ENCODE data around the gene ULK4. TPM values are rescaled to one million over a fixed set of nuclear protein-coding genes. Genes with fewer than 3 reads are reported as not detected.
"Not testable (repeated sequence)": the region's sequence is repeated elsewhere in the genome, so short reads cannot be mapped to it uniquely, and the experiment has no call there.

ULK4 gene
- total RNA-seq, 1 experiment from 2014 or later: 14.3 TPM

- Histone ChIP-seq H3K9me3 (ENCODE audit: control insufficient read depth, insufficient read depth, low read depth, low read length) (no peaks in the 10 kb centered on the region), H3K27ac (ENCODE audit: low read length) (no peak overlapping the region), H3K27me3 (ENCODE audit: control insufficient read depth, insufficient read depth, low read length) (no peaks in the 10 kb centered on the region), H3K4me3 (ENCODE audit: low read depth in 2 of 2, low read length in 2 of 2) (no peak overlapping the region), H3K36me3 (ENCODE audit: control insufficient read depth, insufficient read depth, low read length) (no peaks in the 10 kb centered on the region), H3K4me1 (ENCODE audit: control insufficient read depth, insufficient read depth, low read length) (no peaks in the 10 kb centered on the region)
- ChIA-PET CTCF (no interaction called here), POLR2A (no interaction called here)
- no peak for ATAC-seq
- no TSS peak for BruUV-seq (replicated peaks)
- in situ Hi-C loops (cut with HindIII; ENCODE audit: low pct_unique_long_range_greater_than_20kb, low sequenced_read_pairs) (no loop called here), intact Hi-C loops (cut with micrococcal nuclease; ENCODE audit: unreplicated experiment) (no loop called here)
- TF ChIP-seq SIN3A (IDR thresholded peaks at IDR 0.05; ENCODE audit: borderline replicate concordance, insufficient read depth, low read depth, low read length) (no peak), CTCF (IDR thresholded peaks at IDR 0.05) (no peak), REST (IDR thresholded peaks at IDR 0.05; ENCODE audit: insufficient read depth in 1 of 2, low read depth in 2 of 2, low read length in 1 of 2) (no peak), TCF7L2 (IDR thresholded peaks at IDR 0.05; ENCODE audit: low read depth, low read length) (no peak)
- DNase-seq (ENCODE audit: low read depth, low spot score): no peak
Measured at GRCh38 chr3:41404582-41404981, 557.3 kb downstream of the ULK4 start.

GRCh38 chr3:41394896-41395295, 567.0 kb downstream of the ULK4 start:
- CTCF ChIA-PET: no interaction called here
- TF ChIP-seq TCF7L2 (IDR thresholded peaks at IDR 0.05; ENCODE audit: low read depth, low read length) (no peak), REST (IDR thresholded peaks at IDR 0.05; ENCODE audit: insufficient read depth in 1 of 2, low read depth in 2 of 2, low read length in 1 of 2) (no peak), SIN3A (IDR thresholded peaks at IDR 0.05; ENCODE audit: borderline replicate concordance, insufficient read depth, low read depth, low read length) (no peak), POLR2AphosphoS5 (IDR thresholded peaks at IDR 0.05; ENCODE audit: low read depth, low read length) (no peak), CTCF (IDR thresholded peaks at IDR 0.05) (no peak)
- intact Hi-C loops (cut with micrococcal nuclease; ENCODE audit: unreplicated experiment): no loop called here
- Histone ChIP-seq H3K9me3 (ENCODE audit: control insufficient read depth, insufficient read depth, low read depth, low read length) (no peaks in the 10 kb centered on the region), H3K27ac (ENCODE audit: low read length) (no peak overlapping the region), H3K27me3 (ENCODE audit: control insufficient read depth, insufficient read depth, low read length) (no peaks in the 10 kb centered on the region), H3K36me3 (ENCODE audit: control insufficient read depth, insufficient read depth, low read length) (no peaks in the 10 kb centered on the region), H3K4me1 (ENCODE audit: control insufficient read depth, insufficient read depth, low read length) (no peaks in the 10 kb centered on the region), H3K4me3 (ENCODE audit: low read depth in 2 of 2, low read length in 2 of 2) (no peak overlapping the region)
- in situ Hi-C loops (cut with HindIII; ENCODE audit: low pct_unique_long_range_greater_than_20kb, low sequenced_read_pairs): no loop called here
- BruUV-seq (replicated peaks): no TSS peak
- ATAC-seq: no peak
- POLR2A ChIA-PET: no interaction called here
- DNase-seq (ENCODE audit: low read depth, low spot score): no peak

- H3K4me3 ChIP-seq (ENCODE audit: low read depth in 2 of 2, low read length in 2 of 2); H3K27me3 ChIP-seq (ENCODE audit: control insufficient read depth, insufficient read depth, low read length); H3K27ac ChIP-seq (ENCODE audit: low read length); CTCF ChIA-PET; DNase-seq (ENCODE audit: low read depth, low spot score); ATAC-seq; BruUV-seq (replicated peaks); H3K9me3 ChIP-seq (ENCODE audit: control insufficient read depth, insufficient read depth, low read depth, low read length); POLR2A ChIA-PET; H3K4me1 ChIP-seq (ENCODE audit: control insufficient read depth, insufficient read depth, low read length); H3K36me3 ChIP-seq (ENCODE audit: control insufficient read depth, insufficient read depth, low read length); intact Hi-C loops (cut with micrococcal nuclease; ENCODE audit: unreplicated experiment); in situ Hi-C loops (cut with HindIII; ENCODE audit: low pct_unique_long_range_greater_than_20kb, low sequenced_read_pairs): not testable (repeated sequence)
Measured at GRCh38 chr3:41370765-41371535, 591.0 kb downstream of the ULK4 start.
